Measurements from ENCODE around the gene GPATCH4. TPM values are rescaled to one million over a fixed set of nuclear protein-coding genes. Genes with fewer than 3 reads are reported as not detected.

GPATCH4 gene
- total RNA-seq, 1 experiment from 2014 or later = 107 TPM

GRCh38 chr1:156624814-156625435 lies 23.6 kb upstream of the GPATCH4 start:
- Mint-ChIP-seq H3K36me3 (ENCODE audit: insufficient read depth, unreplicated experiment) (no peaks in the 10 kb centered on the region), H3K27me3 (ENCODE audit: insufficient read depth, unreplicated experiment) (peaks cover 65% of the 10 kb centered on the region), H3K27ac (ENCODE audit: low read depth, unreplicated experiment) (no peak overlapping the region), H3K4me3 (ENCODE audit: unreplicated experiment) (peak overlapping the region; percentile 56), H3K4me1 (ENCODE audit: insufficient read depth, unreplicated experiment) (peaks cover 12% of the 10 kb centered on the region), H3K9me3 (ENCODE audit: unreplicated experiment) (no peaks in the 10 kb centered on the region)
- no peak for TF ChIP-seq CTCF (IDR thresholded peaks at IDR 0.05; ENCODE audit: unreplicated experiment)
- ChIA-PET CTCF (interaction anchor here (0.5 to 20.9 kb wide), 30 partner anchors 10 to 282 kb away, joined by 3 to 396 read pairs (median 4); partner anchors contain the start of genes METTL25B and NES), POLR2A (interaction anchor here (0.7 to 1.2 kb wide), 4 partner anchors 15 to 196 kb away, joined by 3 to 4 read pairs (median 3); no protein-coding TSS in a partner anchor)
- BruUV-seq (replicated peaks) = no TSS peak
- intact Hi-C loops (cut with micrococcal nuclease) = no loop called here
- no peak for DNase-seq (ENCODE audit: unreplicated experiment)

GRCh38 chr1:156623946-156624813 lies 22.9 kb upstream of the GPATCH4 start:
- ChIA-PET POLR2A (interaction anchor here (0.5 to 1.2 kb wide), 6 partner anchors 14 to 197 kb away, joined by 3 to 4 read pairs (median 3); no protein-coding TSS in a partner anchor), CTCF (interaction anchor here (0.5 to 20.9 kb wide), 33 partner anchors 11 to 267 kb away, joined by 3 to 396 read pairs (median 5); partner anchors contain the start of genes METTL25B and NES)
- peak overlapping the region; percentile 56 for H3K4me3 Mint-ChIP-seq (ENCODE audit: unreplicated experiment)
- peak; percentile 64 for TF ChIP-seq CTCF (IDR thresholded peaks at IDR 0.05; ENCODE audit: unreplicated experiment)
- peaks cover 72% of the 10 kb centered on the region for H3K27me3 Mint-ChIP-seq (ENCODE audit: insufficient read depth, unreplicated experiment)
- DNase-seq (ENCODE audit: unreplicated experiment) = peak; percentile 55
- H3K27ac Mint-ChIP-seq (ENCODE audit: low read depth, unreplicated experiment) = no peak overlapping the region
- peaks cover 12% of the 10 kb centered on the region for H3K4me1 Mint-ChIP-seq (ENCODE audit: insufficient read depth, unreplicated experiment)
- no TSS peak for BruUV-seq (replicated peaks)
- no peaks in the 10 kb centered on the region for H3K9me3 Mint-ChIP-seq (ENCODE audit: unreplicated experiment)
- no peaks in the 10 kb centered on the region for H3K36me3 Mint-ChIP-seq (ENCODE audit: insufficient read depth, unreplicated experiment)
- intact Hi-C loops (cut with micrococcal nuclease) = no loop called here

- no peaks in the 10 kb centered on the region for H3K9me3 Mint-ChIP-seq (ENCODE audit: unreplicated experiment)
- no peaks in the 10 kb centered on the region for H3K36me3 Mint-ChIP-seq (ENCODE audit: insufficient read depth, unreplicated experiment)
- H3K4me1 Mint-ChIP-seq (ENCODE audit: insufficient read depth, unreplicated experiment) = peaks cover 12% of the 10 kb centered on the region
- no peak for DNase-seq (ENCODE audit: unreplicated experiment)
- H3K27me3 Mint-ChIP-seq (ENCODE audit: insufficient read depth, unreplicated experiment) = peaks cover 78% of the 10 kb centered on the region
- peak overlapping the region; percentile 5 for H3K4me3 Mint-ChIP-seq (ENCODE audit: unreplicated experiment)
- ChIA-PET CTCF (interaction anchor here (0.5 to 20.9 kb wide), 13 partner anchors 9 to 268 kb away, joined by 3 to 396 read pairs (median 7); partner anchors contain the start of genes INSRR and NES), POLR2A (no interaction called here)
- no peak overlapping the region for H3K27ac Mint-ChIP-seq (ENCODE audit: low read depth, unreplicated experiment)
- intact Hi-C loops (cut with micrococcal nuclease) = no loop called here
- BruUV-seq (replicated peaks) = no TSS peak
- TF ChIP-seq CTCF (IDR thresholded peaks at IDR 0.05; ENCODE audit: unreplicated experiment) = no peak
These were observed 21.5 kb upstream of the GPATCH4 start for GRCh38 chr1:156622581-156623297.
